C4-2B (cell line): Measurements from ENCODE around the gene CST11.

Experiments used
- CTCF ChIP-seq: fragments of 450-650 bp; conservative IDR thresholded peaks from 2 replicates; pipeline ENCODE4 v1.5.1; 2017; ENCODE audit warnings: mild to moderate bottlenecking
- ZFX ChIP-seq: fragments of 450-650 bp; IDR thresholded peaks from 2 replicates; pipeline ENCODE4 v1.6.1; 2017

DNA sequence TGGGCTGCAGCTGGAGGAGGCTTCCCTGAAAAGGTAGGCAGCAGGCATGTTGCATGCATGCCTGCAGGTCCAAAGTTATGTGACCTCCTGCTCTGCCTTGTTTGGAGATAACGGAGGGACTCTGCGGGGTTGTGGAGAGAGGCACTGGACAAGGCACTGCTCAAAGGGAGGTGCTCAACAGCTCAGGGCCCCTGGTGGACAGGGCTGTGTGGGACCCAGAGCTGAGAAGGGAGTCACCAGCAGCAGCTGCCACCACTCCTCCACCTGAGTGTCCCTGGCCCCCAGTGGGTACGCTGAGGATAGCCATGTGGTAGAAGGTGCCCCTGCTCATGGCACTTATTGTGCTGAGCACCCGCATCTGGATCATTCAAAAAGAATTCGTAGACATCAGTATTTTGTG is 22.7 kb upstream of the CST11 start:
- TF ChIP-seq CTCF (no peak), ZFX (no peak)
